Trophoblast cell (in vitro differentiated cells and primary cell): ENCODE data around the gene KSR1.

ENCODE experiments used
- DNase-seq, 2 donors: peaks; one replicate each; pipeline ENCODE4 v3.0.0-alpha.2; 2016
- H2AFZ ChIP-seq: 2 replicates; pipeline ENCODE4 v1.6.1; 2013; ENCODE audit warnings: low read length, moderate library complexity, mild to moderate bottlenecking; ENCODE audit not compliant: insufficient read depth, poor library complexity
- H2AK5ac ChIP-seq: 2 replicates; pipeline ENCODE4 v1.6.1; 2013; ENCODE audit warnings: mild to moderate bottlenecking, low read length
- H2BK120ac ChIP-seq: 2 replicates; pipeline ENCODE4 v1.6.1; 2013; ENCODE audit warnings: low read length, mild to moderate bottlenecking, moderate library complexity; ENCODE audit not compliant: insufficient read depth, poor library complexity
- H2BK12ac ChIP-seq: 2 replicates; pipeline ENCODE4 v1.6.1; 2013; ENCODE audit warnings: mild to moderate bottlenecking, low read length, moderate library complexity
- H2BK5ac ChIP-seq: 2 replicates; pipeline ENCODE4 v1.6.1; 2013; ENCODE audit warnings: low read length, low read depth, moderate library complexity, mild to moderate bottlenecking; ENCODE audit not compliant: poor library complexity
- H3K14ac ChIP-seq: 2 replicates; pipeline ENCODE4 v1.6.1; 2013; ENCODE audit warnings: mild to moderate bottlenecking, low read length
- H3K18ac ChIP-seq: 2 replicates; pipeline ENCODE4 v1.6.1; 2013; ENCODE audit warnings: mild to moderate bottlenecking, low read length
- H3K23ac ChIP-seq: 2 replicates; pipeline ENCODE4 v1.6.1; 2013; ENCODE audit warnings: low read length
- H3K27ac ChIP-seq: 2 replicates; pipeline ENCODE4 v1.5.1; 2013; ENCODE audit warnings: low read depth, mild to moderate bottlenecking, inconsistent platforms, low read length, moderate library complexity
- H3K27me3 ChIP-seq: 2 replicates; pipeline ENCODE4 v1.6.1; 2013; ENCODE audit warnings: inconsistent platforms, mild to moderate bottlenecking, low read length, moderate library complexity; ENCODE audit not compliant: insufficient read depth
- H3K36me3 ChIP-seq, 2 experiments: 1 replicate in 1 of 2; 2 replicates in 1 of 2; pipeline ENCODE4 v1.6.1; 2013; ENCODE audit warnings: low read length in 2 of 2, mild to moderate bottlenecking in 2 of 2, moderate library complexity in 1 of 2; ENCODE audit not compliant: insufficient read depth in 2 of 2, control insufficient read depth in 1 of 2
- H3K4ac ChIP-seq: 2 replicates; pipeline ENCODE4 v1.6.1; 2013; ENCODE audit warnings: low read depth, mild to moderate bottlenecking, low read length, moderate library complexity
- H3K4me1 ChIP-seq, 2 experiments: 1 replicate in 1 of 2; 2 replicates in 1 of 2; pipeline ENCODE4 v1.6.1; 2013; ENCODE audit warnings: low read length in 2 of 2, mild to moderate bottlenecking in 2 of 2, moderate library complexity in 1 of 2; ENCODE audit not compliant: insufficient read depth in 2 of 2, control insufficient read depth in 1 of 2
- H3K4me2 ChIP-seq: 2 replicates; pipeline ENCODE4 v1.6.1; 2013; ENCODE audit warnings: inconsistent platforms, mild to moderate bottlenecking, low read length, moderate library complexity
- H3K4me3 ChIP-seq: 2 replicates; pipeline ENCODE4 v1.5.1; 2013; ENCODE audit warnings: mild to moderate bottlenecking, low read depth, low read length, inconsistent platforms
- H3K79me1 ChIP-seq: one replicate; pipeline ENCODE4 v1.6.1; 2013; ENCODE audit warnings: low read length
- H3K79me2 ChIP-seq: 2 replicates; pipeline ENCODE4 v1.6.1; 2013; ENCODE audit warnings: low read length, mild to moderate bottlenecking; ENCODE audit not compliant: control insufficient read depth, insufficient read depth, poor library complexity
- H3K9ac ChIP-seq: 2 replicates; pipeline ENCODE4 v1.6.1; 2013; ENCODE audit warnings: mild to moderate bottlenecking, low read length
- H3K9me3 ChIP-seq: 2 replicates; pipeline ENCODE4 v1.6.1; 2013; ENCODE audit warnings: low read depth, mild to moderate bottlenecking, control low read depth, inconsistent platforms, low read length; ENCODE audit not compliant: insufficient read depth
- H4K12ac ChIP-seq: 2 replicates; pipeline ENCODE4 v1.6.1; 2013; ENCODE audit warnings: low read depth, mild to moderate bottlenecking, low read length, moderate library complexity
- H4K8ac ChIP-seq: 2 replicates; pipeline ENCODE4 v1.6.1; 2013; ENCODE audit warnings: low read depth, mild to moderate bottlenecking, low read length, moderate library complexity
- H4K91ac ChIP-seq: one replicate; pipeline ENCODE4 v1.6.1; 2013; ENCODE audit warnings: low read depth, mild to moderate bottlenecking, low read length, moderate library complexity
- WGBS: extraction: QIAGEN DNeasy Blood & Tissue Kit; methylation state at CpG from one replicate; pipeline ENCODE4 v1.1.7; 2013; ENCODE audit warnings: missing lambda C conversion rate; ENCODE audit not compliant: insufficient read length, insufficient coverage; ENCODE audit errors: extremely low coverage; 5-methylcytosine and 5-hydroxymethylcytosine counted together

The KSR1 gene

DNA sequence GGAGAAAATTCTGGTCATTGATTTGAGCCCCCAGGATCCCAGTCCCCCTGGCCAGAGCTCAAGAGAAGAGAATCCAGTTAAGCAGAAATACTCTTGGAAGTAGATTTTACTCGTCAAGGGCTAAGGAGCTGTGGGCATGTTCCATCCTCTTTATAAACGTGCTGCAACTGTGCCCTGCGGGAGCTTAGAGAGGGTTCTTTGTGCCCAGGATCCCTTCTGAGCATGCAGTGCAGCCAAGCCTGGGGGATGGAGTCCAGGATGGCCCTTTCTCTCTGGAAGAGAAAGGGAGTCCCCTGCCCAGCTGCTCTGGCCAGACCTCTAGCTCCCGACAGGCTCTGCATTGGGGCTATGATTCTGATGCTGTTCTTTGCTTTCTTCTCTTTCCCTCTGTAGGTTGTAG, 165.3 kb downstream of the KSR1 start:
- H3K14ac ChIP-seq: no peak overlapping the region
- H3K23ac ChIP-seq: no peak overlapping the region
- no peaks in the 10 kb centered on the region for H3K4me1 ChIP-seq
- no peak overlapping the region for H3K9ac ChIP-seq
- no CpG with 5 or more reads among the region's 4 CpGs for WGBS
- no peak overlapping the region for H4K12ac ChIP-seq
- no peak overlapping the region for H2BK12ac ChIP-seq
- no peak overlapping the region for H4K8ac ChIP-seq
- H2BK5ac ChIP-seq: no peak overlapping the region
- H3K18ac ChIP-seq: no peak overlapping the region
- H3K4me3 ChIP-seq: no peak overlapping the region
- H2BK120ac ChIP-seq: no peak overlapping the region
- H3K27me3 ChIP-seq: no peaks in the 10 kb centered on the region
- H2AK5ac ChIP-seq: no peak overlapping the region
- H3K4ac ChIP-seq: no peak overlapping the region
- H3K9me3 ChIP-seq: no peaks in the 10 kb centered on the region
- no peak overlapping the region for H4K91ac ChIP-seq
- H3K36me3 ChIP-seq: peaks cover 70 to 73% of the 10 kb centered on the region in 2 experiments
- H3K4me2 ChIP-seq: no peak overlapping the region
- H3K27ac ChIP-seq: no peak overlapping the region
- no peaks in the 10 kb centered on the region for H3K79me1 ChIP-seq
- no peak overlapping the region for H2AFZ ChIP-seq
- no peak for DNase-seq
- no peaks in the 10 kb centered on the region for H3K79me2 ChIP-seq

DNA sequence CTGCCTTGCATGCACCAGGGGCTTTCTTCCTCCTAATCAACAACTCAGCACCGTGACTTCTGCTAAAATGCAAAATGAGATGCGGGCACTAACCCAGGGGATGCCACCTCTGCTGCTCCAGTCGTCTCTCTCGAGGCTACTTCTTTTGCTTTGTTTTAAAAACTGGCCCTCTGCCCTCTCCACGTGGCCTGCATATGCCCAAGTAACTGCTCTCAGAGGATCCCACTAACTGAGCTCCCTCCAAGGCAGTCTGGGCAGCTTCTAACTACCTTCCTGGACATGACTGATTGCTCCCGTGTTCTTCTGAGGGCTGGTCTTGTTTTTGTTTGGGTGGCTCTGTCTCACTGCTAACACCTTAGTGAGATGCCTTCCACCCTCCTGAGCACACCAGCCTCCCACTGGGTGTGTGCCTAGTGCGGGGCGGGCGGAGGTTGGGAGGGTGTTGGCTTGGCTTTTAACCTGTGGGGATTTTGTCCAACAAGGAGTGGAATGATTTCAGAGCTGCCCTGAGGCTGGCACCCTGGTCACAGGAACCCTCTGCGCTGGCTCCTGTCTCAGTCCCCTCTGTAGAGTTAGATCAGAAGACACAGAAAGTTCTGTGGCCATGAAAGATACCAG, 165.8 kb downstream of the KSR1 start:
- no peak overlapping the region for H2AK5ac ChIP-seq
- DNase-seq: no peak
- H3K4ac ChIP-seq: no peak overlapping the region

DNA sequence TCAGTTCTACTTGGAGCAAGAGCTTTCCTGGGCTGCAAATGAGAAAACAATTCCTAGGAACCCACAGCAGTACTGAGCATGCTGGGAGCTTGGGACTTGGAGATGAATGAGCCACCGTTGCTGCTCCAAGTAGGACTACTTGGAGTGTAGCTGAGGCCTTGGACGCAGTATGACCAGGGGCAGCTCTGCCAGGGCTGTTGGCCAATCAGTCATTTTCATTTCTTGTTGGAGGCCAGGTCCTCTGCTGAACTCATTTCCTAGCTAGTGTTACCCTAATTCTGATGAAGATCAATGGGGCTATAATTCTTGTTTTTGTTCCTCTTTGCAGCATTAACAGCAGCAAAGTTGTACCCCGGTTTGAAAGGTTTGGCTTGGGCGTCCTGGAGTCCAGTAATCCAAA, 166.7 kb downstream of the KSR1 start:
- Histone ChIP-seq H3K79me2 (no peaks in the 10 kb centered on the region), H2BK12ac (no peak overlapping the region), H2AFZ (no peak overlapping the region), H3K27ac (no peak overlapping the region), H3K23ac (no peak overlapping the region), H3K14ac (no peak overlapping the region), H3K36me3 (peaks cover 60 to 63% of the 10 kb centered on the region in 2 experiments), H3K4ac (no peak overlapping the region), H2BK120ac (no peak overlapping the region), H4K8ac (no peak overlapping the region), H4K12ac (no peak overlapping the region), H4K91ac (no peak overlapping the region), H2BK5ac (no peak overlapping the region), H3K18ac (no peak overlapping the region), H3K27me3 (no peaks in the 10 kb centered on the region), H2AK5ac (no peak overlapping the region), H3K4me1 (no peaks in the 10 kb centered on the region), H3K4me3 (no peak overlapping the region), H3K4me2 (no peak overlapping the region), H3K9ac (no peak overlapping the region), H3K79me1 (no peaks in the 10 kb centered on the region), H3K9me3 (no peaks in the 10 kb centered on the region)
- DNase-seq: no peak
- no CpG with 5 or more reads among the region's 4 CpGs for WGBS

More for the DNA sequence above, 165.8 kb downstream of the KSR1 start:
- no peaks in the 10 kb centered on the region for H3K4me1 ChIP-seq
- H3K18ac ChIP-seq: no peak overlapping the region
- H3K79me2 ChIP-seq: no peaks in the 10 kb centered on the region
- no peak overlapping the region for H4K8ac ChIP-seq
- H3K4me3 ChIP-seq: no peak overlapping the region
- no peak overlapping the region for H3K4me2 ChIP-seq
- no peak overlapping the region for H4K91ac ChIP-seq
- no peaks in the 10 kb centered on the region for H3K79me1 ChIP-seq
- H3K23ac ChIP-seq: no peak overlapping the region
- H3K36me3 ChIP-seq: peaks cover 67 to 69% of the 10 kb centered on the region in 2 experiments
- no peak overlapping the region for H2BK12ac ChIP-seq
- H3K9me3 ChIP-seq: no peaks in the 10 kb centered on the region
- no peak overlapping the region for H3K14ac ChIP-seq
- H4K12ac ChIP-seq: no peak overlapping the region
- no peak overlapping the region for H3K9ac ChIP-seq
- no peak overlapping the region for H2BK120ac ChIP-seq
- H3K27ac ChIP-seq: no peak overlapping the region
- H2BK5ac ChIP-seq: no peak overlapping the region
- no peak overlapping the region for H2AFZ ChIP-seq
- no CpG with 5 or more reads among the region's 10 CpGs for WGBS
- H3K27me3 ChIP-seq: no peaks in the 10 kb centered on the region

DNA sequence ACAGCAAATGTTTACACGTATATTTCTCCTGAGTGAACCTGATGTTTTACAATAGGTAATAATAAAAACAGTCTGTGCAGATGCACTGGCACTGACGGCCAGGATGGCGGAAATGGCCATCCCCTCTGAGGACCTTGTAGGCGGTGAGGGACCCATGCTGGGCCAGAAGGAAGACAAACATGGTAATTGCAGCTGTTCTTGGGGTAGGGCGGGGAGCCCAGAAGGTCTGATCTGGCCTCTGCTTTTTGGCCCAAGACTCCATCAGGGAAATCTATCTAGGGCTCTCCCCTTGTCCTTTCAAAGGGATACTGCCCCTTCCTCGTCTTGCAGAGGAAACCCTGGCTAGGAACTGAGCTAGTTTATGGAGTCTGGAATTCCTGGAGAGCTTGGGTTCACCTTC, 167.4 kb downstream of the KSR1 start:
- Histone ChIP-seq H3K4me3 (no peak overlapping the region), H3K14ac (no peak overlapping the region), H2BK12ac (no peak overlapping the region), H3K9ac (no peak overlapping the region), H3K4me2 (no peak overlapping the region), H3K27me3 (no peaks in the 10 kb centered on the region), H3K4ac (no peak overlapping the region), H3K36me3 (peaks cover 55 to 56% of the 10 kb centered on the region in 2 experiments), H2AFZ (no peak overlapping the region), H3K4me1 (no peaks in the 10 kb centered on the region), H4K8ac (no peak overlapping the region), H3K18ac (no peak overlapping the region), H3K9me3 (no peaks in the 10 kb centered on the region), H2BK5ac (no peak overlapping the region), H3K23ac (no peak overlapping the region), H4K12ac (no peak overlapping the region), H3K79me1 (no peaks in the 10 kb centered on the region), H3K27ac (no peak overlapping the region), H3K79me2 (no peaks in the 10 kb centered on the region), H4K91ac (no peak overlapping the region), H2AK5ac (no peak overlapping the region), H2BK120ac (no peak overlapping the region)
- DNase-seq: no peak
- WGBS: no CpG with 5 or more reads among the region's 6 CpGs
